Skeletal muscle tissue (tissue), 4 donors: ENCODE measurements around the gene SLC43A2. TPM values are rescaled to one million over a fixed set of nuclear protein-coding genes. Genes with fewer than 3 reads are reported as not detected.

Experiments used
- H3K27ac ChIP-seq: one replicate; pipeline ENCODE4 v1.7.0; 2013; ENCODE audit warnings: mild to moderate bottlenecking, low read depth, low read length, inconsistent platforms
- H3K27me3 ChIP-seq, 3 donors: one replicate each; pipeline ENCODE4 v1.7.0; 2013; ENCODE audit warnings: low read length in 3 of 3; ENCODE audit not compliant: control insufficient read depth in 3 of 3, insufficient read depth in 3 of 3
- H3K36me3 ChIP-seq, 3 donors: one replicate each; pipeline ENCODE4 v1.7.0; 2013; ENCODE audit warnings: low read length in 3 of 3; ENCODE audit not compliant: control insufficient read depth in 3 of 3, insufficient read depth in 3 of 3
- H3K4me1 ChIP-seq, 3 donors: one replicate each; pipeline ENCODE4 v1.7.0; 2013; ENCODE audit warnings: low read length in 3 of 3, mild to moderate bottlenecking in 3 of 3; ENCODE audit not compliant: control insufficient read depth in 3 of 3, insufficient read depth in 3 of 3
- H3K4me3 ChIP-seq, 3 donors: one replicate each; pipeline ENCODE4 v1.7.0; 2013; ENCODE audit warnings: low read length in 3 of 3
- H3K9ac ChIP-seq, 3 donors: one replicate each; pipeline ENCODE4 v1.7.0; 2013; ENCODE audit warnings: low read length in 3 of 3, mild to moderate bottlenecking in 3 of 3, moderate library complexity in 2 of 3, low read depth in 1 of 3
- H3K9me3 ChIP-seq, 3 donors: one replicate each; pipeline ENCODE4 v1.7.0; 2013; ENCODE audit warnings: low read length in 3 of 3; ENCODE audit not compliant: control insufficient read depth in 3 of 3
- total RNA-seq: library from RNA; depleted of rRNA; stranded (reverse); fragments of >200 nt; gene quantifications from one replicate; pipeline ENCODE4 v1.2.3, GENCODE V29; 2014
- donor health status: Osteomylitis.

Gene SLC43A2
- total RNA-seq, 1 donor from 2014 or later, result 4.7 TPM

GRCh38 chr17:1591474-1592090, 37.1 kb downstream of the SLC43A2 start:
- H3K4me3 ChIP-seq, result no peak overlapping the region
- H3K9ac ChIP-seq, result peak overlapping the region; percentile 33 to 81 (median 64)
- no peaks in the 10 kb centered on the region for H3K27me3 ChIP-seq
- H3K9me3 ChIP-seq, result no peaks in the 10 kb centered on the region
- H3K36me3 ChIP-seq, result peaks cover 0 to 2% (median 2%) of the 10 kb centered on the region in 3 donors
- H3K4me1 ChIP-seq, result peaks cover 57 to 72% (median 58%) of the 10 kb centered on the region in 3 donors
- peak overlapping the region; percentile 96 for H3K27ac ChIP-seq

GRCh38 chr17:1590747-1591473, 37.7 kb downstream of the SLC43A2 start:
- Histone ChIP-seq H3K27me3 (no peaks in the 10 kb centered on the region), H3K4me3 (peak overlapping the region in 2 of 3 donors; percentile 57 to 60), H3K27ac (peak overlapping the region; percentile 96), H3K4me1 (peaks cover 60 to 78% (median 64%) of the 10 kb centered on the region in 3 donors), H3K9me3 (no peaks in the 10 kb centered on the region), H3K36me3 (peaks cover under 1 to 2% (median 2%) of the 10 kb centered on the region in 3 donors), H3K9ac (peak overlapping the region; percentile 33 to 81 (median 64))

- H3K4me3 ChIP-seq, result peak overlapping the region; percentile 3 to 74 (median 67)
- peak overlapping the region; percentile 96 for H3K27ac ChIP-seq
- peak overlapping the region; percentile 84 to 91 (median 90) for H3K9ac ChIP-seq
- peaks cover 64 to 85% (median 69%) of the 10 kb centered on the region in 3 donors for H3K4me1 ChIP-seq
- H3K36me3 ChIP-seq, result peaks cover 2 to 5% (median 2%) of the 10 kb centered on the region in 3 donors
- H3K27me3 ChIP-seq, result no peaks in the 10 kb centered on the region
- no peaks in the 10 kb centered on the region for H3K9me3 ChIP-seq
Observed at GRCh38 chr17:1590029-1590746, 38.4 kb downstream of the SLC43A2 start.

GRCh38 chr17:1588821-1589585, 39.6 kb downstream of the SLC43A2 start:
- peaks cover 2 to 9% (median 4%) of the 10 kb centered on the region in 3 donors for H3K36me3 ChIP-seq
- H3K4me1 ChIP-seq, result peaks cover 64 to 83% (median 69%) of the 10 kb centered on the region in 3 donors
- no peak overlapping the region for H3K4me3 ChIP-seq
- peak overlapping the region; percentile 96 for H3K27ac ChIP-seq
- no peaks in the 10 kb centered on the region for H3K27me3 ChIP-seq
- H3K9me3 ChIP-seq, result no peaks in the 10 kb centered on the region
- H3K9ac ChIP-seq, result peak overlapping the region in 2 of 3 donors; percentile 54 to 84

GRCh38 chr17:1584167-1584566, 44.5 kb downstream of the SLC43A2 start:
- Histone ChIP-seq H3K9ac (no peak overlapping the region), H3K9me3 (no peaks in the 10 kb centered on the region), H3K4me3 (no peak overlapping the region), H3K4me1 (peaks cover 27 to 56% (median 39%) of the 10 kb centered on the region in 3 donors), H3K27me3 (no peaks in the 10 kb centered on the region), H3K36me3 (peaks cover 3 to 22% (median 12%) of the 10 kb centered on the region in 3 donors), H3K27ac (no peak overlapping the region)

- H3K4me1 ChIP-seq, result peaks cover 22 to 50% (median 34%) of the 10 kb centered on the region in 3 donors
- H3K36me3 ChIP-seq, result peaks cover 3 to 22% (median 12%) of the 10 kb centered on the region in 3 donors
- no peak overlapping the region for H3K4me3 ChIP-seq
- no peaks in the 10 kb centered on the region for H3K27me3 ChIP-seq
- H3K9me3 ChIP-seq, result no peaks in the 10 kb centered on the region
- H3K27ac ChIP-seq, result no peak overlapping the region
- peak overlapping the region in 1 of 3 donors; percentile 34 for H3K9ac ChIP-seq
Observed at GRCh38 chr17:1583556-1583955, 45.1 kb downstream of the SLC43A2 start.

DNA sequence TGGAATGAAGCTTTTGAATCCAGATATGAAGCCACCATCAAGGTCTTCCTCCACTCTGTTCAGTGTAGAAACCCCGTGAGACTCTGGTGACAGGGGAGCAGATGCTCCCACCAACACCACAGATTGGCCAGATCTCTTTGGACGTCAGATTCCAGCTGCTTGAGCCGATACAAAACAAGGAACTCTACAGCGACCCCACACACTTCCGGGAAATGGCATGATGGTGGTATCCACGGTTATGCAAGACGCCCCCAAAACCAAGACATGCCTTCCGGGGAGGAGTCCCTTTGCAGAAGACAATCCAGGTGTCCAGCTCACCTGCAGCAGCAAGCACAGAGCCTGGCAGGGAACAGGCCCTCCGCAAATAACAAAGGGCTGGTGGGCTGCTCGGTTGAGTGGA, 46.3 kb downstream of the SLC43A2 start:
- no peaks in the 10 kb centered on the region for H3K27me3 ChIP-seq
- peaks cover 29 to 51% (median 36%) of the 10 kb centered on the region in 3 donors for H3K4me1 ChIP-seq
- no peak overlapping the region for H3K27ac ChIP-seq
- H3K9me3 ChIP-seq, result no peaks in the 10 kb centered on the region
- H3K9ac ChIP-seq, result no peak overlapping the region
- H3K36me3 ChIP-seq, result peaks cover 3 to 22% (median 12%) of the 10 kb centered on the region in 3 donors
- no peak overlapping the region for H3K4me3 ChIP-seq

- H3K4me1 ChIP-seq, result peaks cover 30 to 48% (median 32%) of the 10 kb centered on the region in 3 donors
- no peak overlapping the region for H3K27ac ChIP-seq
- H3K27me3 ChIP-seq, result no peaks in the 10 kb centered on the region
- no peak overlapping the region for H3K4me3 ChIP-seq
- peaks cover 3 to 22% (median 12%) of the 10 kb centered on the region in 3 donors for H3K36me3 ChIP-seq
- H3K9ac ChIP-seq, result no peak overlapping the region
- no peaks in the 10 kb centered on the region for H3K9me3 ChIP-seq
Observed at GRCh38 chr17:1580979-1581676, 47.5 kb downstream of the SLC43A2 start.

- peak overlapping the region; percentile 69 to 88 (median 83) for H3K9ac ChIP-seq
- peak overlapping the region; percentile 93 for H3K27ac ChIP-seq
- H3K9me3 ChIP-seq, result no peaks in the 10 kb centered on the region
- H3K4me1 ChIP-seq, result peaks cover 33 to 53% (median 34%) of the 10 kb centered on the region in 3 donors
- H3K4me3 ChIP-seq, result peak overlapping the region; percentile 43 to 63 (median 50)
- H3K27me3 ChIP-seq, result no peaks in the 10 kb centered on the region
- peaks cover 3 to 6% (median 5%) of the 10 kb centered on the region in 3 donors for H3K36me3 ChIP-seq
Observed at GRCh38 chr17:1578029-1578428, 50.6 kb downstream of the SLC43A2 start.
